HepG2 (cell line): ENCODE data around the gene LTB4R. TPM values are rescaled to one million over a fixed set of nuclear protein-coding genes. Genes with fewer than 3 reads are reported as not detected.

Experiments used
- AFF4 ChIP-seq: sonication (generic); formaldehyde crosslinking; IDR thresholded peaks from 2 replicates; pipeline ENCODE4 v1.4.0; 2020; ENCODE audit warnings: missing genetic modification reagents
- ATF7 ChIP-seq, 2 experiments: fragments of 450-650 bp in 1 of 2; sonication (generic) in 1 of 2; formaldehyde crosslinking in 1 of 2; IDR thresholded peaks; 2 replicates each; pipeline versions ENCODE4 v1.4.0 to v1.6.1; 2016 to 2020; ENCODE audit warnings: antibody characterized with exemption in 1 of 2, mild to moderate bottlenecking in 1 of 2, missing genetic modification reagents in 1 of 2
- JARID2 ChIP-seq: sonication (generic); formaldehyde crosslinking; IDR thresholded peaks from 2 replicates; pipeline ENCODE4 v1.8.1; 2023; ENCODE audit warnings: missing genetic modification reagents, inconsistent platforms; ENCODE audit not compliant: insufficient replicate concordance
- KMT2A ChIP-seq: sonication (generic); formaldehyde crosslinking; IDR thresholded peaks from 2 replicates; pipeline ENCODE4 v1.4.0; 2020; ENCODE audit warnings: missing genetic modification reagents
- NFE2L1 ChIP-seq: sonication (generic); formaldehyde crosslinking; IDR thresholded peaks from 2 replicates; pipeline ENCODE4 v1.4.0; 2020; ENCODE audit warnings: missing genetic modification reagents, mild to moderate bottlenecking, borderline replicate concordance
- PAWR ChIP-seq: sonication (generic); formaldehyde crosslinking; IDR thresholded peaks from 2 replicates; pipeline ENCODE4 v1.4.0; 2020; ENCODE audit warnings: missing genetic modification reagents, mild to moderate bottlenecking, borderline replicate concordance
- PITX1 ChIP-seq: sonication (generic); formaldehyde crosslinking; IDR thresholded peaks from 2 replicates; pipeline ENCODE4 v1.5.1; 2020; ENCODE audit warnings: mild to moderate bottlenecking, missing genetic modification reagents
- POLR2G ChIP-seq: fragments of 200-400 bp; formaldehyde crosslinking; IDR thresholded peaks from 2 replicates; pipeline ENCODE4 v1.6.1; 2018; ENCODE audit warnings: mild to moderate bottlenecking, low read depth, low read length, moderate library complexity
- TSC22D2 ChIP-seq: sonication (generic); formaldehyde crosslinking; IDR thresholded peaks from 2 replicates; pipeline ENCODE4 v1.5.1; 2020; ENCODE audit warnings: missing genetic modification reagents, mild to moderate bottlenecking, borderline replicate concordance
- ZBTB14 ChIP-seq: sonication (generic); formaldehyde crosslinking; IDR thresholded peaks from 2 replicates; pipeline ENCODE4 v1.4.0; 2020; ENCODE audit warnings: missing genetic modification reagents
- ZFP36 ChIP-seq: fragments of 150-350 bp; IDR thresholded peaks from 2 replicates; pipeline ENCODE4 v1.6.1; 2018; ENCODE audit warnings: borderline replicate concordance, low read length, low read depth; ENCODE audit not compliant: partially characterized antibody
- ZFX ChIP-seq: sonication (generic); formaldehyde crosslinking; IDR thresholded peaks from 2 replicates; pipeline ENCODE4 v1.4.0; 2020; ENCODE audit warnings: mild to moderate bottlenecking, low read depth, missing genetic modification reagents, moderate library complexity
- ZMYM2 ChIP-seq: sonication (generic); formaldehyde crosslinking; IDR thresholded peaks from 2 replicates; pipeline ENCODE4 v1.8.0; 2022; ENCODE audit warnings: mild to moderate bottlenecking, missing genetic modification reagents
- ZNF121 ChIP-seq: sonication (generic); formaldehyde crosslinking; IDR thresholded peaks from 2 replicates; pipeline ENCODE4 v1.5.0; 2020; ENCODE audit warnings: mild to moderate bottlenecking, missing genetic modification reagents
- ZNF558 ChIP-seq: sonication (generic); formaldehyde crosslinking; IDR thresholded peaks from 2 replicates; pipeline ENCODE4 v1.9.0; 2022; ENCODE audit warnings: mild to moderate bottlenecking, missing genetic modification reagents, borderline replicate concordance
- ZNF562 ChIP-seq: sonication (generic); formaldehyde crosslinking; IDR thresholded peaks from 2 replicates; pipeline ENCODE4 v1.8.0; 2022; ENCODE audit warnings: missing genetic modification reagents, borderline replicate concordance
- ZNF629 ChIP-seq: sonication (generic); formaldehyde crosslinking; conservative IDR thresholded peaks from 2 replicates; pipeline ENCODE4 v1.5.0; 2020; ENCODE audit warnings: missing genetic modification reagents
- ZNF660 ChIP-seq: sonication (generic); formaldehyde crosslinking; IDR thresholded peaks from 2 replicates; pipeline ENCODE4 v1.5.1; 2020; ENCODE audit warnings: mild to moderate bottlenecking, low read depth, missing genetic modification reagents, borderline replicate concordance
- ZSCAN22 ChIP-seq: sonication (generic); formaldehyde crosslinking; IDR thresholded peaks from 2 replicates; pipeline ENCODE4 v1.4.0; 2020; ENCODE audit warnings: mild to moderate bottlenecking, missing genetic modification reagents
- polyA plus RNA-seq, 8 experiments: library from polyadenylated mRNA; depleted of rRNA in 3 of 8; stranded (reverse) in 7 of 8; unstranded in 1 of 8; fragments of >200 nt; fragmentation: Illumina TruSeq in 4 of 8; extraction: Trizol in 4 of 8; gene quantifications; 2 replicates each; pipeline versions ENCODE4 v1.2.1 to v1.2.3, GENCODE V29; 2011 to 2016; ENCODE audit warnings: low read depth in 4 of 8, missing spikeins in 1 of 8, mixed read lengths in 1 of 8; ENCODE audit not compliant: insufficient read depth in 1 of 8
- total RNA-seq, 5 experiments: library from RNA; depleted of rRNA; stranded (reverse); fragments of >200 nt; fragmentation: Illumina TruSeq; extraction: Trizol; gene quantifications; 2 replicates each; pipeline ENCODE4 v1.2.3, GENCODE V29; 2016; ENCODE audit warnings: low read depth in 1 of 5
- TF ChIP-seq, protein P1 (sequence below): sonication (generic); formaldehyde crosslinking; IDR thresholded peaks from 2 replicates; pipeline ENCODE4 v1.4.0; 2020; ENCODE audit warnings: mild to moderate bottlenecking, missing genetic modification reagents, borderline replicate concordance
- TF ChIP-seq, protein P2 (sequence below): sonication (generic); formaldehyde crosslinking; IDR thresholded peaks from 2 replicates; pipeline ENCODE4 v1.8.1; 2023; ENCODE audit warnings: missing genetic modification reagents, mild to moderate bottlenecking, borderline replicate concordance

Gene LTB4R
- total and polyA plus RNA-seq, 2 of the 13 experiments (the other 11 are each of a cell fraction or from before 2014, with no cell fraction given), result 3.2 to 8.2 TPM

DNA sequence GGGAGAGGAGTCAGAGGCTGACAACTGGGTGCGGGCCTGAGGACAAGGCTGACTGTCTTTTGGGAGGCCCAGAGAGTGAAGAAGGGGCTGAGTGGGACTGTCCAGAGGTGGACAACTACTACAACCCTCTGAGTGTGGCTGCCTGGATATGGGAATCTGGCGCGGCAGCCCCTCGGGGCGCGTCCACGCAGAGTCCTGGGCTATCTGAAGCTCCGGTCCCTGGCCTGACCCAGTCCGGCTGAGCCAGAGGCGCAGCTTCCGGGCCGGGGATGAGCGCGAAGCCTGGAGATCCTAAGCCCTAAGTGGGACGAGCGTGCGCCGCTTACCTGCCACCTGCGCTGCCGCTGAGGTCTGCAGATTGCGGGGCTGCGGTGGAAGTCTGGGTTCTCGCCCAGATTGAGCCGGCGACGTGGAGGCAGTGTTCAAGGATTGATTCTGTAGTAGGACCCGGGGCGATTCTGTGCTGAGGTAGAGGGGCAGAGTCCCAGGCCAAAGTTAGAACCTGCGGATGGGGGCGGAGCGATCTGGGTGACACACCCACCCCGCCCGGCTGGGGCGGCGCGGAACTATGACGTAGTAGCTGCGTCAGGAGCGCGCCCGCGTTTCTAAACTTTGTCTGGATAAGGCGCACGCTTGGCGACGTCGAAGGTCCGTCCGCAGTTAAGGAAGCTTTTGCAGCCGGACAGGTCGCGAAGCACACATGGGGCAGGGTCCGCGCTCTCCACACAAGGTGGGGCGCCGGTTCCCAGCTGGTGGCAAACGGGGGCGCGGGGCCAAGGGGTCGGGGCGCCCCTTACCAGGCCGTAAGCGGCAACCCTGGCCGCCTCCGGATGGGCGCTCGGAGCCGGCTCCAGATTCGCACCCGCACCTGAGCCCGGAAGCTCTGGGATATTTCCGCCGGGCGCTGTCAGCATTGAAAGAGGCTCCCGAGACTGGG lies 11.8 kb upstream of the LTB4R start, which contains the start of the genes DHRS1 and NOP9 (continued):
- TF ChIP-seq, protein P1, sequence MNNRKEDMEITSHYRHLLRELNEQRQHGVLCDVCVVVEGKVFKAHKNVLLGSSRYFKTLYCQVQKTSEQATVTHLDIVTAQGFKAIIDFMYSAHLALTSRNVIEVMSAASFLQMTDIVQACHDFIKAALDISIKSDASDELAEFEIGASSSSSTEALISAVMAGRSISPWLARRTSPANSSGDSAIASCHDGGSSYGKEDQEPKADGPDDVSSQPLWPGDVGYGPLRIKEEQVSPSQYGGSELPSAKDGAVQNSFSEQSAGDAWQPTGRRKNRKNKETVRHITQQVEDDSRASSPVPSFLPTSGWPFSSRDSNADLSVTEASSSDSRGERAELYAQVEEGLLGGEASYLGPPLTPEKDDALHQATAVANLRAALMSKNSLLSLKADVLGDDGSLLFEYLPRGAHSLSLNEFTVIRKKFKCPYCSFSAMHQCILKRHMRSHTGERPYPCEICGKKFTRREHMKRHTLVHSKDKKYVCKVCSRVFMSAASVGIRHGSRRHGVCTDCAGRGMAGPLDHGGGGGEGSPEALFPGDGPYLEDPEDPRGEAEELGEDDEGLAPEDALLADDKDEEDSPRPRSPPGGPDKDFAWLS (CRISPR knock-in tag), result no peak; the same call in 1 of the 2 replicates
- no peak for TF ChIP-seq ZNF558
- TF ChIP-seq ZNF121 (CRISPR knock-in tag), result 0 out of 2 replicates have a peak, but pooled peaks have one; percentile 24
- TF ChIP-seq ZNF660 (CRISPR knock-in tag), result no peak; the same call in 1 of the 2 replicates
- TF ChIP-seq NFE2L1 (CRISPR knock-in tag), result peak; percentile 15; the same call in 1 of the 2 replicates
- peak; percentile 99 for TF ChIP-seq ZFX (CRISPR knock-in tag)
- TF ChIP-seq ATF7 (IDR thresholded peaks at IDR 0.05), result peak; percentile 80
- 0 out of 2 replicates have a peak, but pooled peaks have one; percentile 30 for TF ChIP-seq ATF7 (CRISPR knock-in tag; IDR thresholded peaks at IDR 0.05)
- TF ChIP-seq PITX1 (CRISPR knock-in tag), result peak; percentile 94
- peak; percentile 27 for TF ChIP-seq ZNF629
- 0 out of 2 replicates have a peak, but pooled peaks have one; percentile 55 for TF ChIP-seq ZSCAN22 (CRISPR knock-in tag)
- TF ChIP-seq ZMYM2 (CRISPR knock-in tag), result no peak
- no peak for TF ChIP-seq ZNF562 (CRISPR knock-in tag)
- peak; percentile 96 for TF ChIP-seq TSC22D2 (CRISPR knock-in tag)
- TF ChIP-seq JARID2 (CRISPR knock-in tag), result peak; percentile 42
- peak; percentile 96 for TF ChIP-seq PAWR (CRISPR knock-in tag)
- no peak for TF ChIP-seq ZFP36
- TF ChIP-seq, protein P2, sequence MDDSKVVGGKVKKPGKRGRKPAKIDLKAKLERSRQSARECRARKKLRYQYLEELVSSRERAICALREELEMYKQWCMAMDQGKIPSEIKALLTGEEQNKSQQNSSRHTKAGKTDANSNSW (CRISPR knock-in tag), result peak; percentile 98
- peak; percentile 99 for TF ChIP-seq KMT2A (CRISPR knock-in tag)
- peak; percentile 96 for TF ChIP-seq POLR2G
- TF ChIP-seq AFF4 (CRISPR knock-in tag), result no peak; the same call in 1 of the 2 replicates
- TF ChIP-seq ZBTB14 (CRISPR knock-in tag), result peak; percentile 61; the same call in 1 of the 2 replicates
